GM18499 (cell line): ENCODE measurements around the gene HDAC4.

Experiments
- ATAC-seq: cut with Tn5 transposase; IDR thresholded peaks from one replicate; pipeline ENCODE4 v1.9.1; 2021; ENCODE audit warnings: moderate number of reproducible peaks; ENCODE audit not compliant: insufficient read depth, unreplicated experiment

Gene HDAC4

GRCh38 chr2:239002954-239003623 lies 397.7 kb downstream of the HDAC4 start:
- no peak for ATAC-seq

DNA sequence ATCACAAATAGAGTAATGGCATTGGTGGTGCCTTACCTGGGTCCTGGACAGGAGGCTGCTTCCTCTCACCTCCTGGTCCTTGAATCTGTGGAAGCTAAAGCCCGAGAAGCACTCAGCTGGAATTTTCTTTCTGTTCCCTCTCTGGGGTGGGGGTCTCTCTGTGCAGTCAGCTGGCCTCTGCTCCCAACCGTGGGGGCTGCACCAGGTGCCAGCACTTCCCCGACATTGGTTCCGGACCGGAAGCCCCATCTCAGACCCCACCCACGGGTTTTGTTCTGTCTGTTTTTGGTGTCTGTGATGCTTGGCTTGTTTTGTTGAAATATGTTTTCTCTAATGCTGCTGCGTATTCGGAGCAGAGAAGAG lies 398.2 kb downstream of the HDAC4 start:
- ATAC-seq = no peak

GRCh38 chr2:239001794-239002193 lies 399.0 kb downstream of the HDAC4 start:
- no peak for ATAC-seq

DNA sequence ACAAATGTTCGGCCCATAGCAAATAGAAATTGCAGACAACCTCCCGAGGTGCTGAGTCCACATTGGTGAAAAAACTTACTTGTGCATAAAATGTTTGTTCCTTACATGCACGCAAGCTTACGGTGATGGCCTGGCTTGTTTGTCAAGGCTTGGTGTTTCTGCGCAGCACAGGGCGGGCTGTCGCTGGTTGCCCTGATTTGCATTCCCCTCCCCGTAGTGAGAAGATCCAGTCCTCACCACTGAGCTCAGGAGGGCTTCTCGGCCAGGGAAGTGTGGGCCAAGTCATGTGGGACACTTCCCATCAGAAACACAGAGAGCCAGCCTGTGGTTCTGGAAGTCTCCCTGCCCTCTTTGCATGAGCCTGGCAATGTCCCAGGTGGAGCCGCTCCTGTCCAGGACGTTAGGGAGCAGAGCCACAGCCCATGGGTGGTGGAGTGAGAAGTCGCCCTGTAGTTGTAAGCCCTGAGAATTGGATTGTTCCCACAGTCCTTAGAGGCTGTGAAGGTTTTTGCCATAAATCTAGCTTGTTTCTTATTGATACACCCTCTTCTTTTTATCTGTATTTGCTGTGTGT lies 400.2 kb downstream of the HDAC4 start:
- ATAC-seq = no peak

DNA sequence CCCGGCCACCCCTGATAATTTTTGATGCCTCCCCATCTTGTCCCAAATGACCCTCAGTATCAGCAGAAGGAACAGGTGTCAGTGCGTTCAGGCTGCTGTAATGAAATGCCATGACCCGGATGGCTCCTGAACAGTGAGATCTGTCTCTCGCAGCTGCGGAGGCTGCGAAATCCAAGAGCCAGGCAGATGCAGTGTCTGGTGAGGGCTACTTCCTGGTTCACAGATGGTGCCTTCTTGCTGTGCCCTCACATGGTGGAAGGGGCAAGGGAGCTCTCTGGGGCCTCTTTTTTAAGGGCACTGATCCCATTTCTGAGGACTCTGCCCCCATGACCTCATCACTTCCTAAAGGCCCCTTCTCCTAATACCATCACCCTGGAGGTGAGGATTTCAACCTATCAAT lies 400.7 kb downstream of the HDAC4 start:
- ATAC-seq = no peak

- no peak for ATAC-seq
These were observed 401.5 kb downstream of the HDAC4 start for GRCh38 chr2:238999291-238999741.

DNA sequence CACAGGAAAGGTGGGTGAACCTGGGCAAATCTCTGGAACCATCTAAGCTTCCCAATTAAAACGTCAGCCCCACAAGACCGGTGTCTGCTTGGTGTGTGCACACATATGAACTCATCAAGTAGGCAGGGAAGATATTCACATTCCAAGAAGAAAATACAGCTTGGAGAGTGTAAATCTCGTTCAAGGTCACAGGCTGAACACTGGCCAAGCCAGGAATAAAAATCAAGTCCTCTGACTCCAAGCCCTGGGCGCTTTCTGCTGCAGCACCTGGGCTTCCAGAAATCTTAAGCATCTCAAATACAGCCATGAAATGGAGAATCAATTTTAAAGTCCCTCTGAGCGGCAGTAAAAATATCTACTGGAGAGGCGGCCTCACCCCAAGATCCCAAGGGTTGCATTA lies 402.0 kb downstream of the HDAC4 start:
- ATAC-seq = no peak
